Lung (tissue), 12 donors: ENCODE measurements around the gene TCF7. TPM values are rescaled to one million over a fixed set of nuclear protein-coding genes. Genes with fewer than 3 reads are reported as not detected.
A peak's percentile ranks its signal among the peaks of the same experiment; 100 is the strongest.

Experiments used
- ATAC-seq: fragments of 200-7000 bp; cut with Tn5 transposase; one replicate; pipeline ENCODE4 v1.9.1; 2020; ENCODE audit warnings: moderate number of reproducible peaks; ENCODE audit not compliant: insufficient read depth, low FRiP score
- DNase-seq, 3 donors: peaks; one replicate each; pipeline ENCODE4 v3.0.0-alpha.2; 2013 to 2017
- H3K27ac ChIP-seq, 2 donors: one replicate each; pipeline ENCODE4 v1.5.1; 2013; ENCODE audit warnings: mild to moderate bottlenecking in 2 of 2, moderate library complexity in 2 of 2, control low read depth in 1 of 2, inconsistent platforms in 1 of 2, low read depth in 1 of 2, low read length in 1 of 2
- H3K27me3 ChIP-seq, 3 donors: one replicate each; pipeline ENCODE4 v1.5.1; 2013; ENCODE audit warnings: low read length in 2 of 3; ENCODE audit not compliant: control insufficient read depth in 3 of 3, insufficient read depth in 3 of 3
- H3K36me3 ChIP-seq, 4 donors: one replicate each; pipeline ENCODE4 v1.5.1; 2013; ENCODE audit warnings: low read length in 4 of 4, mild to moderate bottlenecking in 1 of 4, moderate library complexity in 1 of 4; ENCODE audit not compliant: control insufficient read depth in 4 of 4, insufficient read depth in 4 of 4
- H3K4me1 ChIP-seq, 5 donors: one replicate each; pipeline ENCODE4 v1.5.1; 2013; ENCODE audit warnings: low read length in 5 of 5, mild to moderate bottlenecking in 2 of 5, moderate library complexity in 1 of 5; ENCODE audit not compliant: control insufficient read depth in 5 of 5, insufficient read depth in 5 of 5
- H3K4me3 ChIP-seq: one replicate; pipeline ENCODE4 v1.5.1; 2013; ENCODE audit warnings: mild to moderate bottlenecking, control low read depth, moderate library complexity
- H3K9ac ChIP-seq, 2 donors: one replicate each; pipeline ENCODE4 v1.5.1; 2013; ENCODE audit warnings: low read length in 2 of 2, control low read depth in 1 of 2; ENCODE audit not compliant: insufficient read depth in 1 of 2
- H3K9me3 ChIP-seq, 4 donors: one replicate each; pipeline ENCODE4 v1.5.1; 2013; ENCODE audit warnings: low read length in 3 of 4, mild to moderate bottlenecking in 1 of 4, moderate library complexity in 1 of 4; ENCODE audit not compliant: control insufficient read depth in 4 of 4, insufficient read depth in 3 of 4
- CTCF ChIP-seq: IDR thresholded peaks from 2 replicates; pipeline ENCODE4 v1.5.1; 2012; ENCODE audit warnings: mild to moderate bottlenecking; ENCODE audit errors: control extremely low read depth, extremely low read depth
- WGBS, 2 donors: extraction: QIAGEN DNeasy Blood & Tissue Kit; methylation state at CpG; one replicate each; pipeline ENCODE4 v1.1.7; 2013; 5-methylcytosine and 5-hydroxymethylcytosine counted together
- polyA plus RNA-seq, 2 donors: library from polyadenylated mRNA; stranded (reverse); fragments of 200-250 nt; gene quantifications; one replicate each; pipeline ENCODE4 v1.2.1, GENCODE V29; 2013
- total RNA-seq, 2 donors: library from RNA; depleted of rRNA in 1 of 2; stranded (reverse); fragments of >200 nt in 1 of 2; gene quantifications; one replicate each; pipeline ENCODE4 v1.2.1, GENCODE V29; 2014 to 2021
- donor health status: control.
- donor health status: control.
- donor health status: Bipolar disorder and iron deficiency.
- donor health status: healthy.
- donor health status: DM: yes; HTN: yes; CAD: no.

Gene TCF7
- total and polyA plus RNA-seq, 4 donors: 2.9 to 6.0 (median 3.4) TPM

- H3K9me3 ChIP-seq: no peaks in the 10 kb centered on the region
- peaks cover 2 to 57% (median 32%) of the 10 kb centered on the region in 4 donors for H3K36me3 ChIP-seq
- no peak overlapping the region for H3K9ac ChIP-seq
- ATAC-seq: no peak
- no peak overlapping the region for H3K27ac ChIP-seq
- no peak for DNase-seq
- no peak for TF ChIP-seq CTCF
- no peaks in the 10 kb centered on the region for H3K27me3 ChIP-seq
- 96 to 99% methylated on average over 10 of the region's 10 CpGs for WGBS, 2 donors
- peaks cover 0 to 28% (median 2%) of the 10 kb centered on the region in 5 donors for H3K4me1 ChIP-seq
- no peak overlapping the region for H3K4me3 ChIP-seq
Observed at GRCh38 chr5:134143944-134144941, 29.8 kb downstream of the TCF7 start.

GRCh38 chr5:134145041-134145757, 30.7 kb downstream of the TCF7 start:
- no peak for TF ChIP-seq CTCF
- peaks cover under 1 to 37% (median 7%) of the 10 kb centered on the region in 5 donors for H3K4me1 ChIP-seq
- no peak for DNase-seq
- H3K9ac ChIP-seq: no peak overlapping the region
- no peaks in the 10 kb centered on the region for H3K9me3 ChIP-seq
- no peak overlapping the region for H3K27ac ChIP-seq
- no peaks in the 10 kb centered on the region for H3K27me3 ChIP-seq
- 44 to 58% methylated on average over 1 of the region's 1 CpG for WGBS, 2 donors
- peaks cover 7 to 53% (median 34%) of the 10 kb centered on the region in 4 donors for H3K36me3 ChIP-seq
- no peak for ATAC-seq
- H3K4me3 ChIP-seq: no peak overlapping the region

GRCh38 chr5:134145779-134146581, 31.5 kb downstream of the TCF7 start:
- Histone ChIP-seq H3K9ac (no peak overlapping the region), H3K27me3 (no peaks in the 10 kb centered on the region), H3K27ac (no peak overlapping the region), H3K4me1 (peaks cover 5 to 37% (median 8%) of the 10 kb centered on the region in 5 donors), H3K9me3 (no peaks in the 10 kb centered on the region), H3K36me3 (peaks cover 15 to 51% (median 35%) of the 10 kb centered on the region in 4 donors), H3K4me3 (no peak overlapping the region)
- DNase-seq (peak; percentile 69 to 75 (median 74)), ATAC-seq (peak; percentile 79)
- WGBS, 2 donors: 88 to 89% methylated on average over 13 of the region's 13 CpGs
- peak; percentile 88 for TF ChIP-seq CTCF
